Stomach (tissue), 4 donors: ENCODE data around the gene PARD3.

Experiments used
- CTCF ChIP-seq, 7 experiments: fragments of 450-650 bp in 4 of 7; fragments of 200-600 bp in 3 of 7; sonication (generic) in 3 of 7; IDR thresholded peaks; one replicate each; pipeline ENCODE4 v1.5.1; 2016 to 2019; ENCODE audit warnings: antibody characterized with exemption in 7 of 7, control low read depth in 2 of 7, mild to moderate bottlenecking in 1 of 7
- EP300 ChIP-seq: sonication (generic); formaldehyde crosslinking; IDR thresholded peaks from one replicate; pipeline ENCODE4 v1.6.1; 2017; ENCODE audit warnings: antibody characterized with exemption

GRCh38 chr10:34674176-34674575 lies 140.9 kb downstream of the PARD3 start:
- TF ChIP-seq CTCF (IDR thresholded peaks at IDR 0.05) (no peak), EP300 (no peak)
